Neural progenitor cell (in vitro differentiated cells): Measurements from ENCODE around the gene MEIOC.

Source experiments
- CTCF ChIP-seq: fragments of 200-600 bp; sonication (generic); IDR thresholded peaks from 2 replicates; pipeline ENCODE4 v1.5.1; 2017; ENCODE audit warnings: antibody characterized with exemption, mild to moderate bottlenecking
- EZH2 ChIP-seq: fragments of 200-600 bp; sonication (generic); IDR thresholded peaks from 2 replicates; pipeline ENCODE4 v1.6.1; 2017; ENCODE audit warnings: antibody characterized with exemption, mild to moderate bottlenecking, moderate library complexity

- TF ChIP-seq EZH2 (no peak), CTCF (no peak)
Measured at GRCh38 chr17:44648963-44649362, 7.3 kb upstream of the MEIOC start.
